Articular chondrocyte of knee joint (primary cell): ENCODE data around the gene DNAH1. TPM values are rescaled to one million over a fixed set of nuclear protein-coding genes. Genes with fewer than 3 reads are reported as not detected.

Experiments used
- small RNA-seq: library from RNA; depleted of rRNA; stranded (forward); fragments of <200 nt; gene quantifications from one replicate; pipeline ENCODE3, GENCODE V24; 2012
- total RNA-seq: library from RNA; depleted of rRNA; stranded (reverse); fragments of >200 nt; gene quantifications from 2 replicates; pipeline ENCODE4 v1.2.3, GENCODE V29; 2012

Gene DNAH1
- 6.5 and 8.1 TPM in 2 replicates for total RNA-seq

DNA sequence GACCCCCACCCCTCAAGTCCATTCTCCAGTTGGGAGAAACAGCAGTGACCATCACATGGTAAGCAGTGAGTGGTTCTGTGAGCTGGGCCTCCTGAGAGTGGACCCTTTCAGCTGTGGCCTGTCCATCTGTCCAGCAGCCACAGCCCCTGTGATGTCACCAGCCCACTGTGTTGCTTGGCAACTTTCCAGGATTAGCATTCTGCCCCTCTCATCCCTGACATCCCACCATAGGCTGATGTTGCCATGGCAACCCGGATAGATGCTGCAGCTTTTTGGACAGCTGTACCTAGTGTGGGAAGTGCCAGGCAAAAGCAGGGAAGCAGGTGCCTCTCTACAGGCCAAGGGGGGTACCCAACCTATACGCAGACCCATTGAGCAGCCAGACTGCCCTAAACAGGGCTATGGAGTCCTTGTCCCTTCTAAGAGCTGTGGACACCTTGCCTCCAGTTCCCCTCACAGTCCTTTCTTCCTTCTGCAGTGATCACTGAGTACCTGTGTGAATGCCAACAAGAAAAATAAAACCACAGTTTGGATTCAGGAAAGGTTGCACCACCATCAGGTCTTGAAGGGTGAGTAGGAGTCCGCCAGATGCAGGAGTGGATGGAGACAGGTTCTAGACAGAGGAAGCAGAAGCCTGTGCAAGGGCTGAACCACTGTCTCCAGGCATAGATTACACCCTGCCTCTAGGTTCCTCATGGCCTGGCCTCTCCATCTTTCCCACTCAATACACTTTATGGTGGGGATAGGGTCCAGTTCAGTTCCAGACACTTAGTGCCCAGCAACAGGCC, at the start of gene DNAH1:
Gene DNAH1 (plus strand): TSS at position 343 of the 788 bp plus-strand sequence. CDS start 6,124 bp downstream, outside the sequence.

DNA sequence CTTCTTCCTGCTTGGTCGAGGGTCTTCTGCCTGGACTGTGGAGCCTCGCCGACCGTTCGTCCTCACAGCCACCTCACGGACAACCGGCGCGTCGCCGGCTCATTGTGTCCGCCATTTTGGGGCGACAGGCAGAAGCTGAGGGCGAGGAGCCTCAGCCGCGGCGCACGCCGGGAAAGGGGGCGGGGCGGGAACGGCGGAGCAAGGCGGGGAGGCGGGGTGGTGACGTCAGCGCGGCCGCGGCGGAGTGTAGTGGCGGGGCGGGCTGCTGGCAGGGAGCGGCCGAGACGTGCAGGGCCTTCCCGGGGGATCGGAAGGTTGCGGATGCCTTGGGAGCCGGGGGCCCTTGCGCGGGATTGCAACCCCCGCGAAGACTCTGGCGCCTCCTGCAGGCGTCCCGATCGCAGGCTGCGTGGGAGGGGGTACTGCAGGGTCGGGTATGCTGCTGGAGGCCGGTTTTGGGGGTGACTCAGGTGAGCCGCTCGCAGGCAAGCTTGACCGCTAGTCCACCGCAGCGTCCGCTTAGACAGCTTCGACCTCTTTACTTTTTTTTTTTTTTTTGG, 37.5 kb upstream of the DNAH1 start, which contains the start of gene WDR82:
Gene WDR82 (minus strand): TSS at position 140 of the 560 bp plus-strand sequence. CDS start 288 bp downstream, outside the sequence.

DNA sequence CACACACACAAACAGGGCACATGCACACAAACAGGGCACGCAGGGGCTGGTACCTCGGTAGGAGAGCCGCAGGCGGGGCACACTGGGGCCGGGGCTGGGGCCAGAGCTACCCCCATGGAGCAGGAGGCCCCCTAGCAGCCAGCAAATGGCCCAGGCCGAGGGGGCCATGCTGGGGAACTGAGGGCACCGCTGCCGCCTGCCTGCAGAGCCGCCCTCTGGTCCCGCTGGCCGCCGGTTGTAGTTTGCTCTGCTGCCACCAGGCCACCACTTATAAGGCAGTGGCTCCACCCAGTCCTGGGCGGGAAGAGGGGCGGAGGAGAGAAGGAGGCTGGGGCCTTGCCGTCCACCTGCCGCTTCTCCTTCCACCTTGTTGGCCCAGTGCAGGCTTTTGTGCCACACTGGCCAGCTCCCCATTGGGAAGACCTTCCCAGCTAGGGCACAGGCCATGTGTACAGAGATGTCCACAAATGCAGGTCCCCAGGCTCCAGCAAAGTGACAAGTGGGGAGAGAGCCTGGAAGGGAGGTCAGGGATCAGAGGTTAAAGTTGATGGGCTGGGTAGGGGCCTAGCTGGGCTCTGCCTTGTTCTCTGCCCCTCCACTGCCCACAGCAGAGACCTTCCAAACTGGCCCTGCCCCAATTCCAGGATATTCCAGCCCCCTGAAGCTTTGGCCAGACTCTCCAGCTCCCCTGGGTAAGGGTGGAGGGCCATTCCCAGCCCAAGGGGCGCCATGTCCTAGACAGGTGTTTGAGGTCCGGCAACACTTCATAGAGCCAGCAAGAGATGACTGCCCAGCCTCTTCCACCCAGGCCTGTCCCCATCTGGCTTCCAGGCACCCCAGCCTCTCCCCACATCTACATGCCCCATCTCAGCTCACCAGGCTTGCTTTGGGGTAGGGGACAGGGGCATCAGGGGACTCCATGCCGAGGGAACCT, 129.0 kb downstream of the DNAH1 start, which contains the start of gene SEMA3G:
Gene SEMA3G (minus strand): TSS at position 244 of the 934 bp plus-strand sequence. CDS start 76 bp downstream, at position 168.

Small RNAs within 50 kb of the gene (small RNA-seq; reads per million reads assigned to genes)
- not detected for gene MIR135A1
- 1,503 reads per million, percentile 99 among the genes with 10 or more reads in this experiment for gene MIRLET7G

Other genes starting within 250 kb of the DNAH1 start
- 4.4 and 5.7 TPM in 2 replicates for gene POC1A, start 161.9 kb upstream of the DNAH1 start, total RNA-seq
- 30.6 and 31.9 TPM in 2 replicates for gene ALAS1, start 118.2 kb upstream of the DNAH1 start, total RNA-seq
- gene TLR9, start 90.7 kb upstream of the DNAH1 start, total RNA-seq = 0.13 TPM in 1 of 2 replicates, not detected in the other
- 69.3 and 81.7 TPM in 2 replicates for gene TWF2, start 77.2 kb upstream of the DNAH1 start, total RNA-seq
- gene PPM1M, start 70.6 kb upstream of the DNAH1 start, total RNA-seq = 24.2 and 25.5 TPM in 2 replicates
- gene WDR82, start 37.7 kb upstream of the DNAH1 start, total RNA-seq = 61.5 and 67.7 TPM in 2 replicates
- 9.7 and 12.5 TPM in 2 replicates for gene GLYCTK, start 28.5 kb upstream of the DNAH1 start, total RNA-seq
- gene BAP1, start 93.7 kb downstream of the DNAH1 start, total RNA-seq = 44.2 and 49.0 TPM in 2 replicates
- 7.2 and 9.7 TPM in 2 replicates for gene PHF7, start 94.3 kb downstream of the DNAH1 start, total RNA-seq
- under 0.01 and 0.13 TPM in 2 replicates for gene SEMA3G, start 128.8 kb downstream of the DNAH1 start, total RNA-seq
- 1.7 and 3.3 TPM in 2 replicates for gene TNNC1, start 137.7 kb downstream of the DNAH1 start, total RNA-seq
- 70.3 and 75.3 TPM in 2 replicates for gene NISCH, start 139.3 kb downstream of the DNAH1 start, total RNA-seq
- 4.5 and 5.7 TPM in 2 replicates for gene STAB1, start 179.0 kb downstream of the DNAH1 start, total RNA-seq
- gene NT5DC2, start 217.5 kb downstream of the DNAH1 start, total RNA-seq = 31.9 and 41.2 TPM in 2 replicates
- 2.5 and 5.4 TPM in 2 replicates for gene UQCC5, start 220.3 kb downstream of the DNAH1 start, total RNA-seq